NCI-H1436 (cell line): ENCODE results near the gene AGPAT3.

Source experiments
- DNase-seq: peaks from one replicate; lab custom pipeline; 2025; lab: John Stamatoyannopoulos, UW

The AGPAT3 gene

GRCh38 chr21:43937891-43938309, 72.9 kb downstream of the AGPAT3 start:
- no peak for DNase-seq

- peak; percentile 3 for DNase-seq
These were observed 73.9 kb downstream of the AGPAT3 start for GRCh38 chr21:43938751-43939442.

- DNase-seq = no peak
These were observed 74.7 kb downstream of the AGPAT3 start for GRCh38 chr21:43939443-43940328.

GRCh38 chr21:43940329-43941050, 75.5 kb downstream of the AGPAT3 start:
- no peak for DNase-seq

GRCh38 chr21:43942201-43942600, 77.2 kb downstream of the AGPAT3 start:
- no peak for DNase-seq

DNA sequence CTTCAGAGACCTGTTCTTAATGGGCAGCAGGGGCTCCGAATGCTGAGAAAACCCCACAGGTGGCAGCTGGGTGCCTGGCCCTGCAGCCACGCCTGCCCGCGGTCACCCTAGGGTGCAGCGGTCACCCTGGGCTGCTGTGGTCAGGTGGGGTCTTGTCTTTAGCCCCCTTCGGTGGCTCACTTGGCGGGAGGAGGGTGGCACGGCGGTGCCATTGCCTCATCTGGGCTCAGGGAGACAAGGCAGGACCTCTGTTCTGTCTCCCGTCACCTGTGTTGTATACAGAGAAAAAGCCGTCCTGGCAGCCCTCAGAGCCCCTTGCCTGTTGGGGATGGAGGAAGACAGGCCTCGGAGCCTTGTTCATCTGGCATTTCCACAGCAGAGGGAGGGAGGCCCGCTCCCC, 77.6 kb downstream of the AGPAT3 start:
- no peak for DNase-seq

GRCh38 chr21:43943512-43944077, 78.6 kb downstream of the AGPAT3 start:
- DNase-seq = no peak

- no peak for DNase-seq
These were observed 79.1 kb downstream of the AGPAT3 start for GRCh38 chr21:43944078-43944633.

DNA sequence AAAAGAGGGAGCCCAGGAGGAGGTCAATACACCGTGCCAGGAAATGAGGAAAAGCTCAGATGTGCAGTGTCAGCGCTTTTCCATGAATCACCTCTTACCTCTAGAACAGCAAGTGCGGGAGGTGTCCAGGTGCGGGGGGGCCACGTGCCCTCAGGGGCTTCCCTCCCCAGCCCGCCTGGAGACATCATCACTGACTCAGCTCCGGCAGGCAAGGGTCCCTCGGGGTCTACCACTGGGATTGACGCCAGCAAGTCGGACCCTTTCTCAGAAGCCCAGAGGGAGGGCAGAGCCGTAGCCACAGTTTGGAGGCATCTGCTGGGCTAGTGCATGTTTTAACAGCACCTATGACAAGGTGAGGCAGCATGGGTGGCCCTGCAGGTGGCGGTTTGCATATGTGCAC, 79.7 kb downstream of the AGPAT3 start:
- no peak for DNase-seq

GRCh38 chr21:43948740-43949498, 83.9 kb downstream of the AGPAT3 start:
- DNase-seq = no peak

DNA sequence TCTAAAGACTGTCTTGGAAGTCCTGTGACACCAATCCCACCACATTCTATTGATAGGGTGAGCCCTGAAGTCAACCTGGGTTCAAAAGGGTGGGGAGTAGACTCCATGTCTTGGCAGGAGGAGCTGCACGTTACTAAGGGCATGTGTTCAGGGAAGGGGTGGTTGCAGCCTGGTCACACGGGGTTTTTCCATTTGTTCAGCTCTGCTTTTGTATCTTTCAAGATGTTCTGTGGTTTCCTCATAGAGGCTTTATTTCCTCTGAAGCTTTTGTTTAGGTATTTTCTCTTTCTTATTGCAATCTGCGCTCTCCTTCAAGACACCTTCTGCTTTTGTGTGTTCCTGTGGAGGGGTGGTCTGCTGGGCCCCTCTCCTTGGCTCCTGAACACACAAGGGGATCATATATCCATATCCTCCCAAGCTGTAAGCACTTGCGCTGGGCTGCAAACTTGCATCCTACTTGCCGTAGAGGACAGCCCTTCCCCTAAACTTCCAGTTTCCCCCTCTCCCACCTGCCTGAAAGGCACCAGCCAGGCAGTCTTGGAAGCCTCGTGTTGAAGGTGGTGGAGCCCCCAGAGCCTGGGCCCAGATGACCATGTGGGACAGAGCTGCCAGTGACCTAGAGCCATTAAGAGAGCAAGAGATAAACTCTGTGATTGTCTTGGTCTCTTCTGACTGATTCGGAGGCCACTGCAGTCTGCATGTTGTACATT, 84.6 kb downstream of the AGPAT3 start:
- no peak for DNase-seq

GRCh38 chr21:43950481-43950880, 85.5 kb downstream of the AGPAT3 start:
- no peak for DNase-seq

- no peak for DNase-seq
These were observed 85.9 kb downstream of the AGPAT3 start for GRCh38 chr21:43950936-43951335.

- DNase-seq = no peak
These were observed 87.1 kb downstream of the AGPAT3 start for GRCh38 chr21:43951911-43952703.

DNA sequence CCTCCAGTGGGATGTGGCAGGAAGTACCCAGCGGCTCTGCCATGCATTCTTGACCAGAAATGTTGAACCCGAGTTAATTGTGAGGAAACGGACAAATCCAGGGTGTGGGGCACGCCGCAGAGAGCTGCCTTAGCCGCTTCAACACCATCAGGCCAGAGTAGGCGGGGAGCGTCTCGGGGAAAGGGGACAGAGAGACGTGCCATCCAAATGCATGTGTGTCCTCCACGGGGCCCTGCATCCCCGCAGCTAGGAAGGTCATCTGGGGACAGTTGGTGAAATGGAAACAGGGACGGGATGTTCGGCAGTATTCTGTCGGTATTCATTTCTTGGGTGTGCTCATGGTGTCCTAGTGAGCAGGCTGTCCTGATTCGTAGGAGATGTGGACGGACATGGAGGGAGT, 88.0 kb downstream of the AGPAT3 start:
- DNase-seq = no peak

DNA sequence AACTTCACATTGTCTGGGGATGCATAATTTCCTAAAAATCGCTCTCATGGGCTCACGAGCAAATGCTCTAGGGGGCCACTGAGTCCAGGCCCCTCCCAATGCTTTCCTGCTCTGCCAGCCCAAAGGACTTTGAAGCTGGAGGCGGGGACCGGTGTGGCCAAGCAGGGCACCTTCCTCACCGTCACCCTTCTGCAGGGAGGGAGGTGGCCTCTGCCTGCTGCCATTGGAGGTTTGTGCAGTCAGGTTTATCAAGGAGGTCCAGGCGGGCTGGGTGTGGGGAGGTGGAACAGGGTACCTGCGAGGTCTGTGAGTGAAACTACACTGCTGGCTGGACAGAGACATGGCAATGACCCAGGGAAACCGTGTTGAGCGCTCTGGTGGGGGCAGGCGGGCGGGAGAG, 89.0 kb downstream of the AGPAT3 start:
- DNase-seq = no peak

- no peak for DNase-seq
These were observed 89.9 kb downstream of the AGPAT3 start for GRCh38 chr21:43954896-43955295.

DNA sequence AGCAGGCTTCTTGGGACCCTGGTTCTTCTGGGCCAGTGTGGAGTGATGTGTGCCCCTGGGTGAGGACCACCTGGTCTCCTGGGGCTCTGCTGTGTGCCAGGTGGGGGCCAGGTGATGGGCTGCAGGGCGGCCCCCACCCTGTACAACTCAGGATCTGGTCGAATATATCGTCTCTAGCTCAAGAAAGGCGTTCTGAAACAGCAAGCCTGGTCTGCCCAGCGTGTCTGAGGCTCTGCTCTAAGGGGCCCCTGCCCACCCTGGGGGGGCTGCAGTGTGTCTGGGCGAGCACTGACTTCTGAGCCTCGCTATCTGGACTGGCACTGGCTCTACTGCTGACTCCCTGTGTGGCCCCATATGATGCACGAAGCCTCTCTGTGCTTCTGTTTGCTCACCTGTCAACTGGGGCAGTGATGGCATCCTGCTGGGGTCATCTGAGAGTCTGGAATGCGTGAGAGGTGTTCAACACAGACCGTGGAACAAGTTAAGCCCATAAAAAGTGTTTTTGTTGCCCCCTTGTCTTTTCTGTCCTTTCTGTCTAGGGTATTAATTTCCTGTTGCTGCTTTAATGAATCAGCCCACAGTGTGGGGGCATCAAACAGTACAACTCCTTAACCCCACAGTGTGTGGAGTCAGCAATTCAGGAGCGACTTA, 91.1 kb downstream of the AGPAT3 start:
- no peak for DNase-seq

GRCh38 chr21:43956670-43957035, 91.6 kb downstream of the AGPAT3 start:
- DNase-seq = no peak
